ENCODE results near the gene VDR.

Gene VDR

GRCh38 chr12:47795814-47796411 lies 108.9 kb downstream of the VDR start:
- DNase-seq (ENCODE audit: low read depth, low spot score) = no peak

- no peak for DNase-seq (ENCODE audit: low read depth, low spot score)
These were observed 109.5 kb downstream of the VDR start for GRCh38 chr12:47795121-47795813.

- DNase-seq (ENCODE audit: low read depth, low spot score) = no peak
These were observed 110.1 kb downstream of the VDR start for GRCh38 chr12:47794679-47795078.

- DNase-seq (ENCODE audit: low read depth, low spot score) = no peak
These were observed 111.6 kb downstream of the VDR start for GRCh38 chr12:47793015-47793681.

GRCh38 chr12:47791874-47792273 lies 112.9 kb downstream of the VDR start:
- no peak for DNase-seq (ENCODE audit: low read depth, low spot score)

Data from ELF-1 (cell line).